HG02763 (cell line): ENCODE data around the gene GPR42.
"Not testable (repeated sequence)": the region's sequence is repeated elsewhere in the genome, so short reads cannot be mapped to it uniquely, and the experiment has no call there.

Experiments
- ATAC-seq: cut with Tn5 transposase; IDR thresholded peaks from one replicate; pipeline ENCODE4 v1.9.1; 2021; ENCODE audit warnings: mild to moderate bottlenecking, moderate library complexity; ENCODE audit not compliant: unreplicated experiment

Gene GPR42

GRCh38 chr19:35346193-35347052 lies 24.4 kb upstream of the GPR42 start:
- ATAC-seq: peak; percentile 34

DNA sequence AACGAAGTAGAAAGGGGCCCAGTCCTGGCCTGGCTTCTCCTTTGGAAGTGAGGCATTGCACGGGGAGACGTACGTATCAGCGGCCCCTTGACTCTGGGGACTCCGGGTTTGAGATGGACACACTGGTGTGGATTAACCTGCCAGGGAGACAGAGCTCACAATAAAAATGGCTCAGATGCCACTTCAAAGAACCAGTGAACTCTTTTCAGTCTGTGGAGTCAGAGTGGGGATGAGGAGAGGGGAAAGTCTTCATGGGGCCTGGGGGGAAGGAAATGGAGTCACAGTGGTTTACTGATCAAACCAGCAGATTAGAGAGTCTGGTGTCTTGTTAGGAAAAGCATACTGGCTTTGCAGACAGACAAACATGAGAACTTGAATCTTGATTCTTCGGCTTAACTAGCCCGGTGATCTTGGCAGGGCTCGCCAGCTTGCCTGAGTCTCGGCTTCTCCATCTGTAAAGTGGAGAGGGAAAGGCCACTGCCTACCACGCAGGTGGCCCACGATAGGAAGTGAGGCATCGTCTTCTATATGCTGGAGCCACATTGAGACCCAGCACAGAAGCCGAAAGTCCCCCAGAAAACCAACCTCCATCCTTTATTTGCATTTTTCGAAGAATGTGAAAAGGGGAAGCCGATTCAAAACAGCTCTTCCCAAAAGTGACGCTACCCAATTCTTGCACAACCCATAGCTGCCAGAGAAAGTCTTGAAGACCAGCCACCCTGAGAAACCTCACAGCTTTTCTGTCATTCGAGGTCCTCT lies 23.5 kb upstream of the GPR42 start, which contains the start of gene FFAR1:
Gene FFAR1, plus strand, starts transcription at position 732 of the 759 bp plus-strand sequence. CDS start 3,650 bp downstream, outside the sequence.
- ATAC-seq: peak; percentile 59

DNA sequence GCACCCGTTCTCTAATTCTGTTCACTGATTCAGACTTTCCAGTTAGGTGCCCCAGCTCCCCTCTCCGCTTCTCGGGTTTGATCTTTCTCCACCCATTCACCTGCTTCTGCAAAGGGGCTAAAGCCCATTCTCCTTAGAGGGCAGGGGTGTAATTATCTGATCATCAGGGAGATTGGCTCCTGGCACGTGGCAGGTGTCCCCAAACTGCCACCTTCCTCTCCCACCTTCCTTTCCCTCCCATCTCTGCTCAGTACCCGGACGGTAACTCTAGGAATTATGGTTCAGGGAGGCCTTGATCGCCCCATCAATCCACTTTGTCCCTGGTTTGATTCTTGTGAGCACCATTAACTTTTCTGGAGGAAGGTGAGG lies 23.0 kb upstream of the GPR42 start:
- no peak for ATAC-seq

- ATAC-seq: no peak
Observed at GRCh38 chr19:35348911-35349611, 21.8 kb upstream of the GPR42 start.

DNA sequence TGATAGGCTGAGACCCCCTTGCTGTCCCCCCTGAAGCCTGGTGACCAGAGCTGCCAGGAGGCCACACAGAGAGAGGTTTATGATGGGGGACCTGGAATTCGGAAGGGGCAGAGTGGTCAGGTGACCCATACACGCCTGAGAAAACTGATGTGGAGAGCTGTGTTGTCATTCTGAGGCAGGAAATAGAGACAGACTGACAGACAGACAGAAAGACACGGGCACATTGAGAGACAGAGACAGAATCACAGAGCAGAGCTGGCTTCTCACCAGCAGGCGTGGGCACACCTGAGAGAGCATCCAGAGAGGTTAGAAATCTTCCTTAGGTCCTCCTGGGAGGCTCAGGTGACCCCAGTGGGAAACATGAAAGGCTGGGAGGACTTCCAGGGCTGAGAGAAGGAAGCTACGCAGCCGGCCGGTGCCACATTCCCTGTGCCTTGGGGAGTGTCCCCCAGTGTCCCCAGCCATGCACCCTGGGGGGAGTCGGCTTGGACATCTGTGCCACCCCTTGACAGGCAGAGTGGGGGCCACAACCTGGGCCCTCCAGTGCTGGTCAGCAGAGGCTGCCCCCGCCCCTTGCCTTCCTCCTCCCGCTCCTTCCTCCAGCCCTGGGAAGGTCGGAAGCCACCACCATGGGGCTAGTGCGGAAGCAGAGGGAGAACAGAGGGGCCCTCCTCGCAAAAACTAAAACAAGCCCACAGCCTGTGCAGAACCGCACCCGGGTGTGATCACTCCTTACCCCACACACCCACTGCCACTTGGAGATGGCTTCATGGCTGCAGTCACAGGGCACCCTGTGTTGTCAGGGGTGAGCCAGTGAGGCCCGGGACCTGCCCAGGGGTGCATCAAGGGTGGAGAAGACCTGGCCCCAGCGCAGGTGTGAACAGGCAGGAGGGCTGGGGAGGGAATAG lies 21.0 kb upstream of the GPR42 start:
- ATAC-seq: no peak

DNA sequence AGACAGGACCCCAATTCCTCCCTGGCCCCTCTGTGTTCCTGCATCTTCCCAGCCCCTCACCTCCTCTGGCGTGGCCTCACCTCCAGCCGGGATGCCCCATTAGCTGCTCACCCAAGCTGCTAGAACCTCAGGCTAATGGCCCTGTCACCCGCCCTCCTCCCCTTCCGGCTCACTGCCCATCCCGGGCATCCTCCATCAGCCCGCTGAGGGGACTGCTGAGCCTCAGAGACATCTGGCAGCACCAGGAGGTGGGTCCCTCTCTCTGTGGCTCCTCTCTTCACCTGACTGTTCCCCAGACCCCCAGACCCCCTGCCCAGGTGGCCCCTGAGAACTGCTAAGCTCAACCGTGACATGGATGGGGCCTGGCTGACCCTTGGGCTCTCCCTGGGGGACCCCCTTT lies 20.3 kb upstream of the GPR42 start:
- no peak for ATAC-seq

DNA sequence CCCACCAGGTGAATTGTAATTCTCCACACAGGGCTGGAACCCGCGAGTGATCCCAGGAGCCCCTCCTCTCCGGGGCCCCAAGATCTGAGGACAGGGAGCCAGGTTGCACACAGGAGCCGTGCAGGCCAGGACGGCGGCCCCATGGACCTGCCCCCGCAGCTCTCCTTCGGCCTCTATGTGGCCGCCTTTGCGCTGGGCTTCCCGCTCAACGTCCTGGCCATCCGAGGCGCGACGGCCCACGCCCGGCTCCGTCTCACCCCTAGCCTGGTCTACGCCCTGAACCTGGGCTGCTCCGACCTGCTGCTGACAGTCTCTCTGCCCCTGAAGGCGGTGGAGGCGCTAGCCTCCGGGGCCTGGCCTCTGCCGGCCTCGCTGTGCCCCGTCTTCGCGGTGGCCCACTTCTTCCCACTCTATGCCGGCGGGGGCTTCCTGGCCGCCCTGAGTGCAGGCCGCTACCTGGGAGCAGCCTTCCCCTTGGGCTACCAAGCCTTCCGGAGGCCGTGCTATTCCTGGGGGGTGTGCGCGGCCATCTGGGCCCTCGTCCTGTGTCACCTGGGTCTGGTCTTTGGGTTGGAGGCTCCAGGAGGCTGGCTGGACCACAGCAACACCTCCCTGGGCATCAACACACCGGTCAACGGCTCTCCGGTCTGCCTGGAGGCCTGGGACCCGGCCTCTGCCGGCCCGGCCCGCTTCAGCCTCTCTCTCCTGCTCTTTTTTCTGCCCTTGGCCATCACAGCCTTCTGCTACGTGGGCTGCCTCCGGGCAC lies 19.3 kb upstream of the GPR42 start:
- ATAC-seq: no peak

DNA sequence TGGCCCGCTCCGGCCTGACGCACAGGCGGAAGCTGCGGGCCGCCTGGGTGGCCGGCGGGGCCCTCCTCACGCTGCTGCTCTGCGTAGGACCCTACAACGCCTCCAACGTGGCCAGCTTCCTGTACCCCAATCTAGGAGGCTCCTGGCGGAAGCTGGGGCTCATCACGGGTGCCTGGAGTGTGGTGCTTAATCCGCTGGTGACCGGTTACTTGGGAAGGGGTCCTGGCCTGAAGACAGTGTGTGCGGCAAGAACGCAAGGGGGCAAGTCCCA lies 18.8 kb upstream of the GPR42 start:
- ATAC-seq: no peak

- ATAC-seq: no peak
Observed at GRCh38 chr19:35352448-35353304, 18.2 kb upstream of the GPR42 start.

GRCh38 chr19:35353635-35354034 lies 17.2 kb upstream of the GPR42 start:
- no peak for ATAC-seq

DNA sequence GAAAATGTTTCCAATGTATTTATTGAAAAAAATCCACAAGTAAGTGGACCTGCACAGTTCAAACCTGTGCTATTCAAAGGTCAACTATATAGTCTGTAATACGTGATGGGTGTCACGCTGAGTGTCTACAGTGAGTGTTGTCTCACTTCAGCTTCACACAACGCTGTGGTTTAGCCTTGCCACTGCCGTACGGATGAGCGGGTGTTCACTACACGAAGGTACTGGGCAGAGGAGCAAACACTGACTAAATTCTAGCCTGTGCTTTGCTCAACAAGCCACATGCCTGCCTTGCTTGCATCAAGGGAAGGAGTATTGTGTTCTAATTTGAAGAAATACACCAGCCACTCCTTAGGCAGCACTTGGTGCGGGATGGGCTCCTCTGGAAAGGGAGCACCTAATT lies 16.0 kb upstream of the GPR42 start:
- no peak for ATAC-seq

DNA sequence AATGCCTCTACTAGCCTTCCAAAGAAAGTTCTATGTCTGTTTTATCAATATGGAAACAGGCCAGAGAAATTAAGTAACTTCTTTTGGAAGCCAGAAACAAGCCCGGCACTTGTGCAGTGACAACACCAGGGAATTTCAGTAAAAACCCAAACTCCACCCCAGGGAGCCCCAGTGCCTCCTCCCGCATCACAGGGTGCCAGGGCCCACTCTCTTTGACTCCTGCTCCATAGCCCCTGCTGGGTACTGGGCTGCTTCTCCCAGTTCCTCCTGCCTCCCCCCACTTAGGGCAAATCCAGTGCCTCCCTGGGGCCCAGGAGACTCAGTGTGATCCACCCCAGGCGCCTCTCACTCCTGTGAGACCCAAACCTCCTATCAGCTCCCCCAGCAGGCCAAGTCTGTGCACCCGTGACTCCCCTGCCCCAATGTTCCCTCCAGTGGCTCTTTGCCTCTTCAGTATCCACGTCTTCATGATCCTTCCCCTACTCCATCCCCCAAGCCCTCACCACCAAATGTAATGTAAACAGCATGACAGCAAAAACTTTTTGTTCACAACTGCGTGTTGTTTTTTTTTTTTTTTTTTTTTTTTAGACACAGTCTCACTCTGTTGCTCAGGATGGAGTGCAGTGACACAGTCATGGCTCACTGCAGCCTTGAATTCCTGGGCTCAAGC lies 14.9 kb upstream of the GPR42 start:
- no peak for ATAC-seq

- no peak for ATAC-seq
Observed at GRCh38 chr19:35357867-35358573, 12.8 kb upstream of the GPR42 start, which contains the start of gene FFAR3. FFAR3 (plus strand) TSS chr19:35358460; CDS start chr19:35358891, 431 bp downstream.

DNA sequence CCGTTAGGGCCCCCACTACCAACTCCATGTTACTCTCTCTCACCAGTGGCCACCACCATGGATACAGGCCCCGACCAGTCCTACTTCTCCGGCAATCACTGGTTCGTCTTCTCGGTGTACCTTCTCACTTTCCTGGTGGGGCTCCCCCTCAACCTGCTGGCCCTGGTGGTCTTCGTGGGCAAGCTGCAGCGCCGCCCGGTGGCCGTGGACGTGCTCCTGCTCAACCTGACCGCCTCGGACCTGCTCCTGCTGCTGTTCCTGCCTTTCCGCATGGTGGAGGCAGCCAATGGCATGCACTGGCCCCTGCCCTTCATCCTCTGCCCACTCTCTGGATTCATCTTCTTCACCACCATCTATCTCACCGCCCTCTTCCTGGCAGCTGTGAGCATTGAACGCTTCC lies 12.0 kb upstream of the GPR42 start:
- ATAC-seq: not testable (repeated sequence)

GRCh38 chr19:35359395-35359794 lies 11.5 kb upstream of the GPR42 start:
- ATAC-seq: not testable (repeated sequence)

DNA sequence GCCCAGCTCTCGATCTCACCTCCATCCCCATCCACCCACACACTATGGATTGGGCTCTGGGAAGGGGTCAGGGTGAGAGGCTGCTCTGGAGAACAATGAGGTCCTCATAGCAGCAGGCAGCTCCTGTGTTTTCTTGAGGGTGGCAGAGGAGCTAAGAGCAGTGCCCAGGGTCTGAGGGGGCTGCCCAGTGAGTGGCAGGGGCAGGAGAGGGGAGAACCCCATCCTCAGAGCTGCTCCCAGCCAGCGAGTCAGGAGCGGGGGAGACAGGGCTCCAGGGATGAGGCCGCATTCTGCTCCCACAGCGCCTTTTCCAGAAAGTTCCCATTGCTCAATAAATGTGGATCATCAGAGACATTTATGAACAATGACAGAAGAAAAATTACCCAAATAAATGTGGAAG lies 10.8 kb upstream of the GPR42 start:
- not testable (repeated sequence) for ATAC-seq

DNA sequence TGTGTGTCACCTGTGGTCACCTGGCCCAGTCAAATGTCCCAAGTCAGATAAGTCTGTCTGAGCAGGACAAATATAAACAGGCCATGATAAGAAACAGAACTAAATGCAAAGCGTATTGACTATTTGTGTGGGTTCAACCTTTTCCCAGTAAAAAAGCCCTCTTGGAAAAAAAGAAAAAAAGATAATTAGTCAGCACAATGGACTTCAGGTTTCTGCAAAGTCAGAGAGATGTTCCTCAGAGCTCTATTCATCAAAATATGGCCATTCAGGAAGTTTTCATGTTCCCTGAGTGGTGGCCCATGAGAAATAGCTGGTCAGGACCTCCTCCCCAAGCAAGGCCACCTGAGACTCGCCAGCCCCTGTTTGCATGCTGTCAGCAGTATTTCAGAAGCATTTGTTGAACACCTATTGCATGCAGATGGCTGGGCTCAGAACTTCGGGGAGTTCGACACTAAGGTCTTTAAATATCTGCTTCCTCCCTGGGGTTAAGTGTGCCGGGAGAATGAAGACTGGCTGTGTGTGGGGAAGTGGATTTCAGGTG lies 9.9 kb upstream of the GPR42 start:
- no peak for ATAC-seq
